NAMALWA (cell line): Measurements from ENCODE around the gene GSTM2.

Source experiments
- DNase-seq: peaks from one replicate; pipeline ENCODE4 v3.0.0-alpha.2; 2015; ENCODE audit warnings: low spot score

GSTM2 gene

GRCh38 chr1:109629372-109630030 is 38.4 kb upstream of the GSTM2 start:
- no peak for DNase-seq

GRCh38 chr1:109630081-109630897 is 37.6 kb upstream of the GSTM2 start:
- DNase-seq, result no peak

DNA sequence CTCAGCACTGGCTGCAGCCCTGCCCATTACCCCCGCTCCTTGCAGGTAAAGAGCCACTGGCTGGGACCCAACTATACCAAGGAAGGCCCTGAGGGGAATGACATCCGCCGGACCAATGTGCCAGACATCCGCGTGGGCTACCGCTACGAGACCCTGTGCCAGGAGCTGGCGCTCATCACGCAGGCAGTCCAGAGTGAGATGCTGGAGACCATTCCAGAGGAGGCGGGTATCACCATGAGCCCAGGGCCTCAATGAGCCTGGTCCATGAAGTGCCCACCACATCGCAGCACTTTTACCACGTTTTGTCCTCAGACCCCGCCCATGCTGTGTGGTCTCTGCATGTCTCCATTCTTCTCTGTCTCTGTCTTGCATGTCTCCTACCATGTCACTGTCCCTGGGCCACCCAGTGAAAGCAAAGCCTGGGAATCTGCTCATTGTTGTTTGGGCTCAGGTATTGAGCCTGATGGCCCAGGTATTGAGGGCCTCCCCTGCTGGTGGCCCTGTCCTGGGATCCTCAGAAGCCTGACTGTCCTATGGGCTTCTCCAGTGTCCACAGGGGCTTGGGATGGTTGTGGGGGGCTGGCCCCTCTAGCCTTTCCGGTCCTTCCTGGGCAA is 36.9 kb upstream of the GSTM2 start:
- no peak for DNase-seq

- DNase-seq, result no peak
Measured at GRCh38 chr1:109631513-109632505, 36.0 kb upstream of the GSTM2 start.

- no peak for DNase-seq
Measured at GRCh38 chr1:109632671-109633346, 35.0 kb upstream of the GSTM2 start.

GRCh38 chr1:109634292-109634691 is 33.6 kb upstream of the GSTM2 start:
- DNase-seq, result no peak

DNA sequence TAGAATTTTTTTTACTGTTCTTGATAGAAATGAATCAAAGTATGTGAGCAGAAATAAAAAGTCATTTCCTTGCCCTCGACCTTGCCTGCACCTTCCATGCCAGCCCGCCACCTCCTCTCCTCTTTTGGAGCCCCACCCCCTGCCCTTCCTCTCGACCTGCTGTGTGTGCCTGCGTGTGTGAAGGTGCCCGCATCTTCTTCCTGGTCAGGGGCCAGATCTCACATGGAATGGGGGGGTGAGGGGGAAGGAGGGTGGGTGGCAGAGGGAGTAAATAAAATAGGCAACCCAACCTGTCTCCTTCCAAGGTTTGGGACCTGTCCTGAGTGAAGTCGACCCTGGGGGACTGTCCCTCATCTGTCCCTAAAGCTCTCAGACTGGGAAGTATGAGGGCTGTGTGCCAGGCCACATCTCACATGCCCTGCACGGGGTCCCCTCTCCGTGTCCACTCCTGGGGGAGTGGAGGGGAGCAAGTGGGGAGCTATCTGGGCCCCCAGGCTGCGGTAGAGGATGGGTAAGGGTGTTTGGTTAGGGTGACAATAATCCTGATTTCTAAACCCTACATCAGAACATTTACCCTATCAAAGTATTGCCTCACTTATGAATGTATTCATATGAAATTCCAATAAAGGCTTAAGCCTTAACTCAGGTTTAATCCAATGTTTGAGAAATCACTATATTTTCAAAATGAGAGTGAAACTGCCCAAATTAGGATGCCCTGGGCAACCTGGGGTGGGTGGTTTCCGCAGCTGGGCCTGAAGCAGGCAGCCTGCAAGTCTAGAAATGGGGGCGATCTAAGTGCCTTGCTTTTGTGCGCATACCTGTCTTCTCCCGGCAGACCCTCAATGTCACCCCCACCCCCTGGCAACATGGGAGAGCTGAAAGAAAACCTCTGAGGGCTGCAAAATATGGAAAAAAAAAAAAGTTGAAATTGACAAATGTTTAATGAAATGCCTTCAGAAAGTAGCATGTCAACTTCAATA is 32.8 kb upstream of the GSTM2 start:
- no peak for DNase-seq

DNA sequence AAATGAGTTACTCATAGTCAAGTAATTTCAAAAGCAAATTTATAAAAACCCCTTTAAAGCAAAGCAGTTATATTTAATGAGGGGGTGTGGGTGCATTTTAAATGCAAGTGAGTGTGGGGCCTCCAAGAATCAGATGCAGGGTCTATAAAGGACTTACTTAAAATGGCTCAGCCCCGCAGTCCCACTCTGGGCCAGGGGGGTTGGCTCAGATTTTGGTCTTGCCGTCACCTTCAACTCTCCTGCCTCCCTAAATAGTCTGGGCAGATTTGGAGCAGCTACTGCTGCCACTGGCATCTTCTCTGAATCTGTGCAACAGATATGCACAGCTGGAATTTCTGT is 32.0 kb upstream of the GSTM2 start:
- DNase-seq, result no peak

DNA sequence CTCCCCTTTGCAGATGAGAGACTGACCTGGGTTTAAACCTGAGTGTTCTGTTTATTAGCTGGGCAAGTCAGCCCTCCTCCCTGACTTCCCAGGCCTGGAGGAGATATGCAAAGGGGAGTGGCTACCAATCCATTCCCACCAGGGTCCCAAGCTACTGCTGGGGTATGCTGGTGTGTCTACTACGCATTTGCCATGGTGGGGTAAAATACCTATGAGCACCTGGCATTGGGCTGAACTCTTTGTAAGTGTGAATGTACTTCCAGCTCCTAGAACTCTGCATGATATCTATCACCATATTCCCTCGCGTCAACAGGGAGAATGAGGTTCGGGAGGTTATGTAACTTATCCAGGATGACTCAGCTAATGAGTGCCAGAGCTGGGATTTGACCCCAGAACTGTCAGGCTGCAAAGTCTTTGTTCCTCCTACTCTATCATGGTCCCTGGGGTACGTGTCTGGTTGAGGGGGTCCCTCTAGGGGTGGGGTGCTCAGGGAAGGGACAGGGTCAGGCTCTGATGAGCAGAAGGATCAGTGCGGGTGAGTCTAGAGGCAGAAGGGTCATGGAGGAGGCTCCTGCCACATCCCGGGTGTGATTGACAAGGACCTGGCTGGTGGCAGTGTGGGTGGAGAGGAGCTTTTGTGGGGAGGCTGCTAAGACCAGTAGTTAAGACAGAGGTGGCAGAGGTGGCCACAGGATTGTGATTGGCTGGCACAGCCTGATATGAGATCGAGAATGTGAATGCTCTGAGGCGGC is 31.5 kb upstream of the GSTM2 start:
- no peak for DNase-seq

DNA sequence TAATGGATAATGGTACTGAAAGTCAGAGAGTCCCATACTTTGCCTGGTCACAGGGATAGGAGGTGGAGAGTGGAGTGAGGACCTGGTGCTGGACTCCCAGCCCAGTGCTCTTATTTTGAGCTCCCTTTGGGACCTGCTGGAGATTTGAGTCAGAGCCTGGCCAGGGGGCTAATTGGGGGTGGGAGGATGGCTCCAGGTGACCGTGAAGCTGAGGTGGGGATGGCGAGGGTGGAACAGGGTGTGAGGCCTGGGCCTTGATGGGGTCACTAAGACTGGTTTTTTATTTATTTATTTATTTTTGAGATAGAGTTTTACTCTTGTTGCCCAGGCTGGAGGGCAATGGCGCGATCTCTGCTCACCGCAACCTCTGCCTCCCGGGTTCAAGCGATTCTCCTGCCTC is 30.4 kb upstream of the GSTM2 start:
- DNase-seq, result no peak

GRCh38 chr1:109639063-109639840 is 28.6 kb upstream of the GSTM2 start:
- DNase-seq, result no peak

DNA sequence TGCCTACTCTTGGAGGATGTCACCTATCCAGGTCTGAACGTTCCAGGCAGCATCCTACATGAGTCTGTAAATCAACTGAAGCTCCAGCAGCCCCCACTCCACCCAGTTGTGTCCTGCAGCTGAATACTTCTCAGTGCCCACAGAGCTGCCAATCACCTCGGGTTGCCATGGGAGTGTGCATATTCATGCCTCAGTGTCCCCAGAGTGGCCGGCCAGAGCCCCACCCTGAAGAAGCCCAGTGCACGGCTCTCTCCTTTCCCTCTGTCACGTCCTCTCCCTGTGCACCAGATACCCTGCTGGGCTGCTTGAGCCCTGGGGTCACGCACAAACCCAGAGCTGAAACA is 28.0 kb upstream of the GSTM2 start:
- DNase-seq, result no peak

GRCh38 chr1:109640285-109640865 is 27.5 kb upstream of the GSTM2 start:
- peak; percentile 87 for DNase-seq

DNA sequence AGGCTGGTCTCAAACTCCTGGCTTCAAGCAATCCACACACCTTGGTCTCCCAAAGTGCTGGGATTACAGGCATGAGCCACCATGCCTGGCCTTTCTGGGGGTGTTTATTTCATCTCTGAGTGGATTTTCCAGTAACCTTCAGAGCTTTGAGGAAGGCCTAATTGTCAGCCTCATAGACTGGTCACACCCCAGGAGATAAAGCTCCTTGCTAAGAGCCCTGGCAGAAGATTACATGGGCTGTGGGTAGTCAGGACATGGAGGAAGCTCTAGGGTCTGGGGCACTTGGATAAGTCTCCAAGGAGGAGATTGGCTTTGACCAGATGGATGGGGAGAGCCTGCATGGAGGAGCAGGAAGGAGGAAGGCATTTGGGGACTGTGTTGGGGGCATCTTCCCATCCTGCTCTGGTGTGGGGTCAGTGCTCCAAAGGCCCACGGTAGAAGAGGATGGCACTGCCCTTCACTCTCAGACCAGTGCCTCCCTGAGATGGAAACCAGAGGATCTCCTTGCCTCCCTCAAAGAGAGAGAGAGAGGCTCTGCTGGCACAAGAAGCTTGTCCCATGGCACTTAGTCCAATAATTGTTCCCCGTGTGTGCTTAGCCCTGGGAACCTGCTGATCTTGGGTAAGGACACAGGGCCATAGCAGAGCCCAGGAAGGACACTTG is 26.6 kb upstream of the GSTM2 start:
- no peak for DNase-seq

DNA sequence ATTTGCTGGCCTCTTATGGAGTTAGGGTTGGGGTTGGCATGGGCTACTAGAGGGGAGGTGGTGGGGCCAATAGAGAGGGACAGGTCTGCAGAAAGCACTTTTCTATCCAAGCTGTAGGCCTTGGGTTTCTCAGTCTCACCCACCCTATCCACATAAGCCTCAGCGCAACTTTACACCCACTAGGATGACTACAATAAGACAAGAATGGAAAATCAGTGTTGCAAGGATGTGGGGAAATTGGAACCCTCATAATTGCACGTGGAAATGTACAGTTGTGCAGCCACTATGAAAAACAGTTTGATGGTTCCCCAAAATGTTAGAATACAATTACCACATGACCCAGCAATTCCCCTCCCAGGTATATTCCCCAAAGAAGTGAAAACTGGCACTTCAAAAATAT is 26.0 kb upstream of the GSTM2 start:
- DNase-seq, result no peak

- no peak for DNase-seq
Measured at GRCh38 chr1:109642626-109643025, 25.2 kb upstream of the GSTM2 start.

DNA sequence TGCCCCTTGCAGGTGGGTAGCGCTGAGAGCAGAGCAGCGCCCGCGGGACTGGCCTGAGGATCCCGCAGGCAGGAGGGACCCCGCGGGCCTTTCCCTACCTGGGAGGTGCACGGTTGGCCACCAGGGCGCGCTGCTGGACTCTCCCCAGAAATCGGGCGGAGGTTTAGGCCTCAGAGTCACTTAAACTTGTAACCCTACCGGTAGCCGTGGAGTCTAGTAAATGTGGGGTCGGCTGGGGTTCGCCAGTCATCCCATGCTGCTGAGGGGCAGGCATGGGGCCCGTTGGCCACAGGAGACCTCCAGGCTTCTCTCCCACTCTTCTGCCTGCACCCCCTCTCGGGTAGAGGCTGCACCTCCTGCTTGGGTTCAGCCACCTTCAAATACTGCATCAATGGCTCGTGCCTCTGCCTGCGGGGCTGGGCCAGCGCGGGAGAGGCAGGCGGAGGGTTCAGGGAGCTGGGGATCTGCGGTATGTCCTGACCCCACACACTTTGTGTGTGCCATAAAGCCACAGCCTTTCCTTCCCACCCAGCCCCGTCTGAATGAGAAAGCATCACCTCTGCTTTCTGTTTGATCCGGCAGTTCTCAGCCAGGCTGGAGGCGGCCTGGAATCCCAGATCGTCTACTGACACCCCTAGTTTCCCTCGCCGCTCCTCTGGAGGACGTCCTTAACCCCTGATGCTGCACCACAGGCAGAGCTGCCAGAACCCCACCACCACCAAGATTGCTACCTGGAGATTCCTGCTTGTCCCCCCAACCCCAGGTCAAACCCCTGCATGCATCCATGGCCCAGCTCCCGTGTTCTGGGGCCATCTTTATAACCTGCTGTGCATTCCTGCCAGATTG is 24.2 kb upstream of the GSTM2 start:
- DNase-seq, result peak; percentile 88
